Measurements from ENCODE around the gene BRSK1.

BRSK1 gene

GRCh38 chr19:55297267-55297666 lies 13.5 kb downstream of the BRSK1 start:
- Histone ChIP-seq H3K27me3 (no peaks in the 10 kb centered on the region), H3K36me3 (peaks cover 6% of the 10 kb centered on the region), H3K9me3 (no peaks in the 10 kb centered on the region), H3K4me1 (no peaks in the 10 kb centered on the region; the same call in 1 of the 2 replicates), H3K4me3 (ENCODE audit: low read depth, low read length) (no peak overlapping the region)
- no peak for TF ChIP-seq CTCF (IDR thresholded peaks at IDR 0.05; ENCODE audit: low read depth, low read length)
- no peak for DNase-seq

- H3K36me3 ChIP-seq: peaks cover 18% of the 10 kb centered on the region
- no peaks in the 10 kb centered on the region; the same call in 1 of the 2 replicates for H3K4me1 ChIP-seq
- no peak overlapping the region for H3K4me3 ChIP-seq (ENCODE audit: low read depth, low read length)
- TF ChIP-seq CTCF (IDR thresholded peaks at IDR 0.05; ENCODE audit: low read depth, low read length): no peak
- H3K27me3 ChIP-seq: no peaks in the 10 kb centered on the region
- no peaks in the 10 kb centered on the region for H3K9me3 ChIP-seq
- DNase-seq: no peak
These were observed 16.2 kb downstream of the BRSK1 start for GRCh38 chr19:55299991-55300390.

- no peak for DNase-seq
- no peaks in the 10 kb centered on the region; the same call in 1 of the 2 replicates for H3K4me1 ChIP-seq
- no peaks in the 10 kb centered on the region for H3K9me3 ChIP-seq
- no peaks in the 10 kb centered on the region for H3K27me3 ChIP-seq
- TF ChIP-seq CTCF (IDR thresholded peaks at IDR 0.05; ENCODE audit: low read depth, low read length): no peak
- no peak overlapping the region for H3K4me3 ChIP-seq (ENCODE audit: low read depth, low read length)
- peaks cover 28% of the 10 kb centered on the region for H3K36me3 ChIP-seq
These were observed 17.2 kb downstream of the BRSK1 start for GRCh38 chr19:55300886-55301458.

GRCh38 chr19:55301459-55302317 lies 17.9 kb downstream of the BRSK1 start:
- Histone ChIP-seq H3K9me3 (no peaks in the 10 kb centered on the region), H3K36me3 (peaks cover 32% of the 10 kb centered on the region), H3K4me3 (ENCODE audit: low read depth, low read length) (peak overlapping the region; percentile 54), H3K27me3 (no peaks in the 10 kb centered on the region), H3K4me1 (no peaks in the 10 kb centered on the region; the same call in 1 of the 2 replicates)
- TF ChIP-seq CTCF (IDR thresholded peaks at IDR 0.05; ENCODE audit: low read depth, low read length): peak; percentile 84
- peak; percentile 93 for DNase-seq

GRCh38 chr19:55302318-55302703 lies 18.5 kb downstream of the BRSK1 start:
- TF ChIP-seq CTCF (IDR thresholded peaks at IDR 0.05; ENCODE audit: low read depth, low read length): no peak
- DNase-seq: no peak
- Histone ChIP-seq H3K9me3 (no peaks in the 10 kb centered on the region), H3K36me3 (peaks cover 33% of the 10 kb centered on the region), H3K27me3 (no peaks in the 10 kb centered on the region), H3K4me1 (no peaks in the 10 kb centered on the region; the same call in 1 of the 2 replicates), H3K4me3 (ENCODE audit: low read depth, low read length) (peak overlapping the region; percentile 54)

GRCh38 chr19:55303477-55303876 lies 19.7 kb downstream of the BRSK1 start:
- no peaks in the 10 kb centered on the region; the same call in 1 of the 2 replicates for H3K4me1 ChIP-seq
- TF ChIP-seq CTCF (IDR thresholded peaks at IDR 0.05; ENCODE audit: low read depth, low read length): no peak
- no peaks in the 10 kb centered on the region for H3K27me3 ChIP-seq
- H3K4me3 ChIP-seq (ENCODE audit: low read depth, low read length): no peak overlapping the region
- peaks cover 33% of the 10 kb centered on the region for H3K36me3 ChIP-seq
- no peak for DNase-seq
- no peaks in the 10 kb centered on the region for H3K9me3 ChIP-seq

Measured in BE2C (cell line).